K562 (cell line): ENCODE data around the gene LAMA4.

Experiments used
- POLR2AphosphoS5 ChIP-seq: IDR thresholded peaks from 2 replicates; pipeline ENCODE4 v1.6.1; 2011; ENCODE audit warnings: mild to moderate bottlenecking, low read depth, low read length, moderate library complexity; ENCODE audit not compliant: control insufficient read depth, insufficient read depth
- RBM39 ChIP-seq: fragments of 200-400 bp; formaldehyde crosslinking; optimal IDR thresholded peaks from 2 replicates; pipeline ENCODE3; 2018; ENCODE audit warnings: low read depth, low read length

GRCh38 chr6:112223070-112223861, 31.1 kb downstream of the LAMA4 start:
- TF ChIP-seq POLR2AphosphoS5: no peak
- no peak for TF ChIP-seq RBM39
